Activated CD4-positive, alpha-beta T cell treated with anti-CD3 and anti-CD28 coated beads for 36 hours (primary cell): Measurements from ENCODE around the gene CANT1. TPM values are rescaled to one million over a fixed set of nuclear protein-coding genes. Genes with fewer than 3 reads are reported as not detected.

Experiments used
- ATAC-seq: fragments of 200-7000 bp; cut with Tn5 transposase; one replicate; pipeline ENCODE4 v1.10.0; 2021; ENCODE audit warnings: mild to moderate bottlenecking, moderate library complexity
- CTCF ChIA-PET: fragments of 350-600 bp; sonication (Branson Sonifier 250); formaldehyde crosslinking; loops from one replicate; lab custom pipeline; 2021; ENCODE audit warnings: antibody characterized with exemption; lab: Charles Lee
- POLR2A ChIA-PET: fragments of 350-600 bp; sonication (Branson Sonifier 250); formaldehyde crosslinking; loops from one replicate; lab custom pipeline; 2021; ENCODE audit warnings: antibody characterized with exemption, inconsistent platforms; lab: Charles Lee
- DNase-seq: peaks from one replicate; pipeline ENCODE4 v3.0.0-alpha.2; 2020
- H3K27ac Mint-ChIP-seq: one replicate; pipeline ENCODE4 v1.8.0; 2021; ENCODE audit warnings: mixed read lengths
- H3K27me3 Mint-ChIP-seq: one replicate; pipeline ENCODE4 v1.8.0; 2021; ENCODE audit warnings: mixed read lengths
- H3K36me3 Mint-ChIP-seq: one replicate; pipeline ENCODE4 v1.8.0; 2021; ENCODE audit warnings: low read depth, mixed read lengths
- H3K4me1 Mint-ChIP-seq: one replicate; pipeline ENCODE4 v1.8.0; 2021; ENCODE audit warnings: mixed read lengths
- H3K4me3 Mint-ChIP-seq: one replicate; pipeline ENCODE4 v1.8.0; 2021; ENCODE audit warnings: mild to moderate bottlenecking, moderate library complexity, mixed read lengths
- H3K9me3 Mint-ChIP-seq: one replicate; pipeline ENCODE4 v1.8.0; 2021; ENCODE audit warnings: low read depth, mixed read lengths
- intact Hi-C, 2 experiments: fragments of 100-400 bp; cut with DNase I in 1 of 2; cut with micrococcal nuclease in 1 of 2; formaldehyde crosslinking; loops; one replicate each; pipeline versions ENCODE4 v1.14.2 to v1.15.1; 2022 to 2024; cut with DNase I, micrococcal nuclease
- total RNA-seq, 2 experiments: library from RNA; stranded (reverse); gene quantifications; one replicate each; pipeline ENCODE4 v1.2.3, GENCODE V29; 2021

CANT1 gene
- total RNA-seq, 2 experiments from 2014 or later = 44.0 to 52.9 TPM

DNA sequence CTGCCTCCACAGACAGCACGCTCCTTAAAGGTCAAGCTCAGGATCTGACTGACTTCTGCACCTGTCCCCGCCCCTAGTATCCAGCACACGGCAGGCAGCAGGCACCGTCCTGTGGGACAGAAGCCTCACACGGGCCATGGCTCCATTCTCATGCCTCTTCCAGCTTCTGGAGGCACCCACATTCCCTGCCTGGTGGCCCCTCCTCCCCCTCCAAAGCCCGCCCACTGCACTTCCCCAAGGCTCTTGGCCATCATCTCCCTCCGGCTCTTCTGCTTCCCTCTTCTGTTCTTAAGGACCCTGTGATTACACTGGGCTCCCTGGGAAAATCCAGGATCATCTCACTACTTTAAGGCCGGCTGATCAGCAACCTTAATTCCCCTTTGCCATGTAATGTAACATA is 3.5 kb downstream of the CANT1 start:
- H3K27ac Mint-ChIP-seq = peak overlapping the region; percentile 62
- peaks cover 46% of the 10 kb centered on the region for H3K4me1 Mint-ChIP-seq
- H3K9me3 Mint-ChIP-seq = no peaks in the 10 kb centered on the region
- POLR2A ChIA-PET = interaction anchor here (1.0 kb wide), 1 partner anchor 40 kb away, joined by 3 read pairs; no protein-coding TSS in a partner anchor
- intact Hi-C loops = no loop called here
- H3K36me3 Mint-ChIP-seq = peaks cover 9% of the 10 kb centered on the region
- H3K4me3 Mint-ChIP-seq = peak overlapping the region; percentile 5
- CTCF ChIA-PET = interaction anchor here (0.5 to 1.3 kb wide), 3 partner anchors 31 to 35 kb away, joined by 3 to 5 read pairs (median 4); no protein-coding TSS in a partner anchor
- DNase-seq = no peak
- no peak for ATAC-seq
- no peaks in the 10 kb centered on the region for H3K27me3 Mint-ChIP-seq

DNA sequence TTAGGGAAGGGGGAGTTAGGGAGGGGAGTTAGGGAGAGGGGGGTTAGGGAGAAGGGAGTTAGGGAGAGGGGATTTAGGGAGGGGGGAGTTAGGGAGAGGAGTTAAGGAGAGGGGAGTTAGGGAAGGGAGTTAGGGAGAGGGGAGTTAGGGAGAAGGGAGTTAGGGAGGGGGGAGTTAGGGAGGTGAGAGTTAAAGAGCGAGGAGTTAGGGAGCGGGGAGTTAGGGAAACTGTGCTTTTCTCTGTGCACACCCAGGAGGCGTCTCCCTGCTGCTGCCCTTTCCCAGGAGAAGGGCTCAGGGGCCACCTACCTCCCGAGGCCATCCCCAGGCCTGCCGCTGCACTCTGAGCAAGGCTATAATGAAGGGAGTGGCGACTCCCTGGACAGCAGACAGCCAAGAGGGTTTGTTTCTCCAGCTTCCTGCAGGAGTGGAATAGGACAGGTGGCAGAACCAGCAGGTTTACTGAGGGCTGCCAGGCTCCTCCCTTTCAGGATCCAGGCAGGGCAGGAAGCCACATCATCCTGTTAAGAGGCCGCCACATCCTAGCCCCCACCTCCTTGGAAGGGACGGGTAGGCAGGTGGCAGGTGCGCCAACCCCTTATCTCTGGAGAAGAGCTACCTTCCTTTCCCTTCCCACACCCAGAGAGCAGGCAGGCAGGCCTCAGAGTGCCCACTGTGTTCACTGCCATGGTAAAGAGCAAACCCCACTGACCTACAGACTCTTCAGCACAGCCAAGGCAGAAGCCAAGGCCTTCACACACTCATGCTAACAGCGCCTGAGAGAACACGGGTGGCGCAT is 4.3 kb downstream of the CANT1 start:
- DNase-seq (no peak), ATAC-seq (no peak)
- intact Hi-C loops = no loop called here
- Mint-ChIP-seq H3K4me1 (peaks cover 43% of the 10 kb centered on the region), H3K4me3 (no peak overlapping the region), H3K9me3 (no peaks in the 10 kb centered on the region), H3K36me3 (peaks cover 11% of the 10 kb centered on the region), H3K27ac (peak overlapping the region; percentile 62), H3K27me3 (no peaks in the 10 kb centered on the region)
- CTCF ChIA-PET = interaction anchor here (0.5 to 1.3 kb wide), 3 partner anchors 32 to 36 kb away, joined by 3 to 5 read pairs (median 4); no protein-coding TSS in a partner anchor
- POLR2A ChIA-PET = interaction anchor here (0.5 kb wide), 1 partner anchor 17 kb away, joined by 3 read pairs; no protein-coding TSS in a partner anchor

DNA sequence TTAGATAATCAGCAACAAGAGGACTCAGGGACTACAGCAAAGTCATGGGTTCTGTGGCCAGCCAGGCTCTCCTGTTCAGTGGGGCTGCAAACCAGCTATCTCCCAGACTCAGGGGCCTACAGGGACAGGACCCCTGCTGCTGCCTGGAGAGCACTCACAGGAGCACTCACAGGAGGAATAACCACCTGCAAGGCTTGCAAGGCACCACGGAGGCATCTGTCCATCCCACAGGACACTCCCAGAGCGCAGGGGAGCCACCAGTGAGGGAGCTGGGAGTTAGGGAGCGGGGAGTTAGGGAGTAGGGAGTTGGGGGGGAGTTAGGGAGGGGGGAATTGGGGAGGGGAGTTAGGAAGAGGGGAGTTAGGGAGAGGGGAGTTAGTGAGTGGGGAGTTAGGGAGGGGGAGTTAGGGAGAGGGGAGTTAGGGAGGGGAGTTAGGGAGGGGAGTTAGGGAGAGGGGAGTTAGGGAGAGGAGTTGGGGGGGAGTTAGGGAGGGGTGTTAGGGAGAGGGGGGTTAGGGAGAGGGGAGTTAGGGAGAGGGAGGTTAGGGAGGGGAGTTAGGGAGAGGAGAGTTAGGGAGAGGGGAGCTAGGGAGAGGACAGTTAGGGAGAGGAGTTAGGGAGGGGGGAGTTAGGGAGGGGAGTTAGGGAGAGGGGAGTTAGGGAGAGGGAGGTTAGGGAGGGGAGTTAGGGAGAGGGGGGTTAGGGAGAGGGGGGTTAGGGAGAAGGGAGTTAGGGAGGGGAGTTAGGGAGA is 5.7 kb downstream of the CANT1 start:
- DNase-seq = no peak
- Mint-ChIP-seq H3K27ac (no peak overlapping the region), H3K9me3 (no peaks in the 10 kb centered on the region), H3K4me3 (no peak overlapping the region), H3K4me1 (peaks cover 42% of the 10 kb centered on the region), H3K27me3 (no peaks in the 10 kb centered on the region), H3K36me3 (peaks cover 13% of the 10 kb centered on the region)
- no peak for ATAC-seq
- intact Hi-C loops = no loop called here
- ChIA-PET CTCF (interaction anchor here (1.4 kb wide), 1 partner anchor 15 kb away, joined by 3 read pairs; no protein-coding TSS in a partner anchor), POLR2A (interaction anchor here (0.6 kb wide), 1 partner anchor 1430 kb away, joined by 3 read pairs; no protein-coding TSS in a partner anchor)

DNA sequence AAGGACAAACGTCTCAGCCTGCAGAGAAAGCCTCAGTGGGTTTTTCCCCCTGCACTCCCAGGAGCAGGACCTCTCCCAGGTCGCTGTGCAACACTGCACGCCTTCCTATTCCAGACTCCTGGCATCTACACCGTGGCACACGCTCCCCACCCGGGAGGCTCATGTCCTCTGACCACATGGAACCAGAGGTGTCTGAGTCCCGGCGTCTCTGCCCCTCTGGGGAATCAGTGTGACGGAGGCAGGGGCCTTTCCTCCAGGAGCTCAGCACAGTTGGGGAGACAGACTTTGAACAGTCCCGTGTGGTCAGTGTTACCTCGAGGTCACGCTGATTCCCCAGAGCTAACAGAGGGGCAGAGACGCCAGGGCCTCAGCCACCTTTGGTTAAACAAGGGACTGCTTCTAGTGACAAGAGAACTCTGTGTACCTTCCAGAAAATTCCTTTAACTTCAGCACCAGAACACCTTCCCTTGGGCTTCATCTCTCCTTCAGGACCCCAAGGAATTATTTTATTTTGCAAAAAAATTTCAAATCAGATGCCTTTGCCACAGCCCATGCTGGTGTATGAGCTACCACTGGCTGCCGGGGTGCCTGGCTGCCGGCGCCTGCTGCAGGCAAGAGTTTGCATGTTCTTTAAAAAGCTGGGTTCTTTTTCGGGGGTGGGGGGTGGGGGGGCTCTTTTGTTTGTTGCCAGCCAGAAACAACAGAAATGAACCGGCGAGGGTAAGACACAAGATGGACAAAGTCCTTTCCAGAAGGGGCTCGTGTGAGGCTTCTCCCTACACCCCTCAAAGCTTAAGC is 6.6 kb downstream of the CANT1 start:
- Mint-ChIP-seq H3K27me3 (no peaks in the 10 kb centered on the region), H3K27ac (no peak overlapping the region), H3K36me3 (peaks cover 10% of the 10 kb centered on the region), H3K4me1 (peaks cover 34% of the 10 kb centered on the region), H3K4me3 (no peak overlapping the region), H3K9me3 (no peaks in the 10 kb centered on the region)
- no peak for DNase-seq
- no peak for ATAC-seq
- intact Hi-C loops = no loop called here
- ChIA-PET CTCF (interaction anchor here (1.4 kb wide), 1 partner anchor 16 kb away, joined by 3 read pairs; no protein-coding TSS in a partner anchor), POLR2A (interaction anchor here (0.6 kb wide), 1 partner anchor 1429 kb away, joined by 3 read pairs; no protein-coding TSS in a partner anchor)

DNA sequence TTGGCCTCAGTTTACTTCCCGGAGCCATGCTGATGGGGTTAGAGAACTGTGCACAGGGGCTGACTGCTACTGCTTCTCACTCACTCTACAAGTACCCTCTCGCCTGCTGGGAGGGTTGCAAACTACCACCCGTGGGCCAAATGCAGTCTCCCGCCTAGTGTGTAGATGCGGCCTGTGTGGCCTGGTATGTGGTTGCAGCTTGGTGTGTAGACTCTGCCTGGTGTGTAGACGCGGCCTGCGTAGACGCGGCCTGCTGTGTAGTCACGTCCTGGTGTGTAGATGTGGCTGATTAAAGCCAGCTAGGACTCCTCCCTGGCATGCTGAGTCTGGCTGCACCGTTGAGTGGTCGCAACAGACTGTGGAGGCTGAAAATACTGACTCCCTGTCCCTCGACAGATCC is 7.3 kb downstream of the CANT1 start:
- ChIA-PET CTCF (interaction anchor here (1.4 kb wide), 1 partner anchor 17 kb away, joined by 3 read pairs; no protein-coding TSS in a partner anchor), POLR2A (no interaction called here)
- Mint-ChIP-seq H3K4me1 (peaks cover 28% of the 10 kb centered on the region), H3K4me3 (no peak overlapping the region), H3K27ac (no peak overlapping the region), H3K36me3 (peaks cover 11% of the 10 kb centered on the region), H3K27me3 (no peaks in the 10 kb centered on the region), H3K9me3 (no peaks in the 10 kb centered on the region)
- ATAC-seq (no peak), DNase-seq (peak; percentile 2)
- intact Hi-C loops = no loop called here

DNA sequence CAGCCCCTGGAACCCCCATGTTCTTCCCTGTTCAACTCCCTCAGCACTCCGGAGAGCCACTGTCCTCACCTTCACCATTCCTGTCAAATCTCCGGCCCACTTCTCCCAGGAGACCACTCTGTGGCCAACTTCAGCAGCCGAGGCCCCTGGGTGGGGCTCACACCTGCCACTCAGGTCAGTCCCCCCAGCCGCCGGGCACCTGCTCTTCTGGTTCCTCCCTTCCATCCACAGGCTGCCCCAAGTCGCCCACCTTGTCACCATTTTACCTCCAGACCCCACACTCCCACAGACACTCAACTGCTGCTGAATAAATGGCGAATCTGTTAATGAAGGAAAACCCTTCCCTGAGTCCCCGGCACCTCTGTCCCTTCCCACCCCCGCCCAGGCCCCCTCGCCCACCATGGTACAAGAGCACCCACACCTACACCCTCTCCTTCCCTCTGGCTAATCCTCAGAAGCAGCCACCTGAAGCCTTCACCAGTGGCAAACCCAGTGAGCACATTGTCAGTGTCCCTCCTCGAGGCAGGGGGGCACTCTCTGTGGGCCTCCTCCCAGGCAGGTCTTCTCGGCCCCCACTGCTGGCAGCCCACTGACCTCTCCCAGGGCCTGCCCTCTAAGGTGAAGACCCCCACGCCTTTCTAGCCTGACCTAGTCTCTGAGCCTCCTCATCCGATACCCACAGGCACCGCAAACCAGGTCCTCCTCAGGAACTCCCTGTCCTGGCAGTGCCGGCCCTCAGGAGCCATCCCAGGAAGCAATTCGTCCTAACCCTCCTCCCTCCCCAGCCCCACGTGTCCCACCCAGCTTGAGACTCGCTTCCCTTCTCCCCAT is 8.2 kb downstream of the CANT1 start:
- H3K4me1 Mint-ChIP-seq = peaks cover 20% of the 10 kb centered on the region
- ChIA-PET POLR2A (no interaction called here), CTCF (no interaction called here)
- peaks cover 7% of the 10 kb centered on the region for H3K36me3 Mint-ChIP-seq
- no peak overlapping the region for H3K27ac Mint-ChIP-seq
- no peak for DNase-seq
- H3K9me3 Mint-ChIP-seq = no peaks in the 10 kb centered on the region
- no peaks in the 10 kb centered on the region for H3K27me3 Mint-ChIP-seq
- intact Hi-C loops = no loop called here
- ATAC-seq = no peak
- H3K4me3 Mint-ChIP-seq = no peak overlapping the region

DNA sequence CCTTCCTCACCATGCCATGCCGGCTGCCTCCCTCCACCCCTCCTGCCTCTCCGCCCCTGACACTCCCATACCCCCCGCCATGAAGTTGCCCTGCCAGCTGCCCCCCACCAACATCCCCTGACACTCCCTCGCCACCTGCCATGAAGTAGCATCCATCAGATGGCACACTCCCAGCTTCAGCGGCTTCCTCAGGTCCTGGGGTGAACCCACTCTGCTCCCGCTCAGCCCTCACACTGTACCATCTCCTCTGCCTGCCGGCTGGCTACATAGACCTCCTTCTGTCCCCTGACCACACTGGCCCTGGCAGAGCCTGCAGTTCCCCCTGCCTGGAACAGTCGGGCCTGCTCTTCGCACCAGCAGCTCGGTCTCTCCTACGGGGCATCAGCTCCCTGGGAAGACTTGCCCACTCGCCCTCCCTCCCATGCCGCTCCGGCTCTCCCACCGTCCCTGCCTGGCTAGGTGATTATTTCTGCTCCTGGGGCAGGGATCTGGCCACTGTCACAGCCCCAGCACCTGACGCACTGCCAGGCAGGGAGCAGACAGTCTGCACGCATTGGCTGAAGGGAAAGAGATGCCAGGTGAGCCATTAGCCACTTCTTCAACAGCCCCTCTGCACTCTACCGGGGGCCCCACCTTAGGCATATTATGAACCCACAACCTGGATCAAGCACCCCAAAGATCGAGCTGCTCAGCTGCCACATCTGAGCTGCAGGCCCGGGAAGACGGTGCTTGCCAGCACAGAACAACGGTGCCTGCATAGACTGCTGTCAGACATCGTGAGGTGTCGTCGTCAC is 9.0 kb downstream of the CANT1 start:
- ATAC-seq (no peak), DNase-seq (no peak)
- CTCF ChIA-PET = interaction anchor here (0.7 kb wide), 1 partner anchor 29 kb away, joined by 3 read pairs; no protein-coding TSS in a partner anchor
- H3K27me3 Mint-ChIP-seq = no peaks in the 10 kb centered on the region
- H3K27ac Mint-ChIP-seq = no peak overlapping the region
- no peak overlapping the region for H3K4me3 Mint-ChIP-seq
- no peaks in the 10 kb centered on the region for H3K9me3 Mint-ChIP-seq
- POLR2A ChIA-PET = no interaction called here
- H3K36me3 Mint-ChIP-seq = peaks cover 7% of the 10 kb centered on the region
- peaks cover 12% of the 10 kb centered on the region for H3K4me1 Mint-ChIP-seq
- intact Hi-C loops = no loop called here

DNA sequence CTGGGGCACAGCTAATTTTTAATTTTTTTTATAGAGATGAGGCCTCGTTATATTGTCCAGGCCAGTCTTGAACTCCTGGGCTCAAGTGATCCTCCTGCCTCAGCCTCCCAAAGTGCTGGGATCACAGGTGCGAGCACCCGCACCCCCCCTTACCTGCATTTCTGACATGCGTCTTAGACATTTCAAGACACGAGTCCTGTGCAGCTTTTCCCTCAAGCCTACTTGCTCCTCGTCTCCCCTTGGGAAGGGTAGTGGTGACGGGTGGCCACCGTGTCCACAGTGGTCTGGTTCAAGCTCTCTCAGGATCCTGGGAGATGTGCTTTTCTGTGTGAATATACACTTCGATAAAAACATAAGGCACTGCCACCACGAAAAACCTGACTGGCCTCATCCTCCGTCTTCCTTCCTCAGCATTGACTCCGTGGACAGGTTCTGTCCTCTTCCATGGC is 9.6 kb downstream of the CANT1 start:
- intact Hi-C loops = loop anchor here in 1 of 2 experiments (10.0 kb wide), 1 partner anchor 65 kb away; no protein-coding TSS in a partner anchor
- H3K4me3 Mint-ChIP-seq = no peak overlapping the region
- H3K4me1 Mint-ChIP-seq = peaks cover 6% of the 10 kb centered on the region
- ChIA-PET CTCF (interaction anchor here (0.6 to 0.7 kb wide), 2 partner anchors 29 to 549 kb away, joined by 3 to 4 read pairs; no protein-coding TSS in a partner anchor), POLR2A (no interaction called here)
- peaks cover 7% of the 10 kb centered on the region for H3K36me3 Mint-ChIP-seq
- H3K27ac Mint-ChIP-seq = no peak overlapping the region
- ATAC-seq = no peak
- no peaks in the 10 kb centered on the region for H3K27me3 Mint-ChIP-seq
- DNase-seq = no peak
- H3K9me3 Mint-ChIP-seq = no peaks in the 10 kb centered on the region

DNA sequence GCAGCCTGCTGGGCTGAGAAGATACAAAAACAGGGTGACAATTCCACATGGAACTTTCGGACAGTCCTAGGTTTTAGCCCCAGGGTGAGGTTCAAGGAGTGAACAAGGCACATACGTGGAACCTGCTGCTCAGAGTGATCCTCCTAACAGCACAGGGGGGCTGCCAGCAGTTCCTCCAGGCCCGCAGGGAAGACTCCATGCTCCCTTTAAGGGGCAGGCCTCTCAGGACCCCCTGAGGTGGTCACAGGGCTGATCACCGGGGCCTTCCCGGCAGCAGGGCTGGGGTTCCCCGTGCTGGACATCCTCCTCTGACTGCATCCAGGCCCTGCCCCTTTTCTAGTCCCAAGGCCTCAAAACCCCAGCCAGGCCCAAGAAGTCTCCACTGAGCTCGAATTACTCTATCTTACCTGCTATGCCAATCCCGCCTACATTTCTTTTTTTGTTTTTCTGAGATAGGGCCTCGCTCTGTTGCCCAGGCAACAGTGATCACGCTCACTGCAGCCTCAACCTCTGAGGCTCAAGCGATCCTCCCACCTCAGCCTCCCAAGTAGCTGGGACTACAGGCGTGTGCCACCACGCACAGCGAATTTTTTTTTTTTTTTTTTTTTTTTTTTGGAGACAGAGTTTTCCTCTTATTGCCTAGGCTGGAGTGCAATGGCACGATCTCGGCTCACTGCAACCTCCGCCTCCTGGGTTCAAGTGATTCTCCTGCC is 10.4 kb downstream of the CANT1 start:
- H3K4me1 Mint-ChIP-seq = peaks cover 6% of the 10 kb centered on the region
- CTCF ChIA-PET = interaction anchor here (0.6 kb wide), 2 partner anchors 518 to 549 kb away, joined by 3 to 4 read pairs; no protein-coding TSS in a partner anchor
- H3K27me3 Mint-ChIP-seq = no peaks in the 10 kb centered on the region
- H3K36me3 Mint-ChIP-seq = peaks cover 11% of the 10 kb centered on the region
- ATAC-seq (no peak), DNase-seq (no peak)
- POLR2A ChIA-PET = no interaction called here
- no peak overlapping the region for H3K27ac Mint-ChIP-seq
- no peaks in the 10 kb centered on the region for H3K9me3 Mint-ChIP-seq
- intact Hi-C loops = loop anchor here in 1 of 2 experiments (10.0 kb wide), 1 partner anchor 64 kb away; no protein-coding TSS in a partner anchor
- H3K4me3 Mint-ChIP-seq = no peak overlapping the region
